Measurements from ENCODE around the gene ABI3. TPM values are rescaled to one million over a fixed set of nuclear protein-coding genes. Genes with fewer than 3 reads are reported as not detected.

The ABI3 gene
- total and polyA plus RNA-seq, 9 of the 15 experiments (the other 6 are each of a cell fraction or from before 2014, with no cell fraction given): not detected

- TF ChIP-seq, protein P1, sequence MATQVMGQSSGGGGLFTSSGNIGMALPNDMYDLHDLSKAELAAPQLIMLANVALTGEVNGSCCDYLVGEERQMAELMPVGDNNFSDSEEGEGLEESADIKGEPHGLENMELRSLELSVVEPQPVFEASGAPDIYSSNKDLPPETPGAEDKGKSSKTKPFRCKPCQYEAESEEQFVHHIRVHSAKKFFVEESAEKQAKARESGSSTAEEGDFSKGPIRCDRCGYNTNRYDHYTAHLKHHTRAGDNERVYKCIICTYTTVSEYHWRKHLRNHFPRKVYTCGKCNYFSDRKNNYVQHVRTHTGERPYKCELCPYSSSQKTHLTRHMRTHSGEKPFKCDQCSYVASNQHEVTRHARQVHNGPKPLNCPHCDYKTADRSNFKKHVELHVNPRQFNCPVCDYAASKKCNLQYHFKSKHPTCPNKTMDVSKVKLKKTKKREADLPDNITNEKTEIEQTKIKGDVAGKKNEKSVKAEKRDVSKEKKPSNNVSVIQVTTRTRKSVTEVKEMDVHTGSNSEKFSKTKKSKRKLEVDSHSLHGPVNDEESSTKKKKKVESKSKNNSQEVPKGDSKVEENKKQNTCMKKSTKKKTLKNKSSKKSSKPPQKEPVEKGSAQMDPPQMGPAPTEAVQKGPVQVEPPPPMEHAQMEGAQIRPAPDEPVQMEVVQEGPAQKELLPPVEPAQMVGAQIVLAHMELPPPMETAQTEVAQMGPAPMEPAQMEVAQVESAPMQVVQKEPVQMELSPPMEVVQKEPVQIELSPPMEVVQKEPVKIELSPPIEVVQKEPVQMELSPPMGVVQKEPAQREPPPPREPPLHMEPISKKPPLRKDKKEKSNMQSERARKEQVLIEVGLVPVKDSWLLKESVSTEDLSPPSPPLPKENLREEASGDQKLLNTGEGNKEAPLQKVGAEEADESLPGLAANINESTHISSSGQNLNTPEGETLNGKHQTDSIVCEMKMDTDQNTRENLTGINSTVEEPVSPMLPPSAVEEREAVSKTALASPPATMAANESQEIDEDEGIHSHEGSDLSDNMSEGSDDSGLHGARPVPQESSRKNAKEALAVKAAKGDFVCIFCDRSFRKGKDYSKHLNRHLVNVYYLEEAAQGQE (IDR thresholded peaks at IDR 0.05; ENCODE audit: borderline replicate concordance): peak; percentile 62
- TF ChIP-seq, protein P1 (CRISPR knock-in tag; IDR thresholded peaks at IDR 0.05; ENCODE audit: low read depth): 0 out of 2 replicates have a peak, but pooled peaks have one; percentile 23
- TF ChIP-seq, protein P2, sequence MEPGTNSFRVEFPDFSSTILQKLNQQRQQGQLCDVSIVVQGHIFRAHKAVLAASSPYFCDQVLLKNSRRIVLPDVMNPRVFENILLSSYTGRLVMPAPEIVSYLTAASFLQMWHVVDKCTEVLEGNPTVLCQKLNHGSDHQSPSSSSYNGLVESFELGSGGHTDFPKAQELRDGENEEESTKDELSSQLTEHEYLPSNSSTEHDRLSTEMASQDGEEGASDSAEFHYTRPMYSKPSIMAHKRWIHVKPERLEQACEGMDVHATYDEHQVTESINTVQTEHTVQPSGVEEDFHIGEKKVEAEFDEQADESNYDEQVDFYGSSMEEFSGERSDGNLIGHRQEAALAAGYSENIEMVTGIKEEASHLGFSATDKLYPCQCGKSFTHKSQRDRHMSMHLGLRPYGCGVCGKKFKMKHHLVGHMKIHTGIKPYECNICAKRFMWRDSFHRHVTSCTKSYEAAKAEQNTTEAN (CRISPR knock-in tag; IDR thresholded peaks at IDR 0.05): peak; percentile 71; the same call in 1 of the 2 replicates
- peak; percentile 71 for TF ChIP-seq CHD2 (IDR thresholded peaks at IDR 0.05; ENCODE audit: low read depth, low read length)
- TF ChIP-seq MTA3 (IDR thresholded peaks at IDR 0.05; ENCODE audit: borderline replicate concordance): peak; percentile 92; the same call in 1 of the 2 replicates
- TF ChIP-seq CTCFL (IDR thresholded peaks at IDR 0.05; ENCODE audit: borderline replicate concordance, insufficient read depth, low read depth, low read length, poor library complexity, severe bottlenecking): peak; percentile 96
- peak; percentile 39 for TF ChIP-seq ATF7 (IDR thresholded peaks at IDR 0.05)
- TF ChIP-seq ARNT (IDR thresholded peaks at IDR 0.05): peak; percentile 45 to 67; a peak in 2 of 4 replicates
- TF ChIP-seq, protein P3, sequence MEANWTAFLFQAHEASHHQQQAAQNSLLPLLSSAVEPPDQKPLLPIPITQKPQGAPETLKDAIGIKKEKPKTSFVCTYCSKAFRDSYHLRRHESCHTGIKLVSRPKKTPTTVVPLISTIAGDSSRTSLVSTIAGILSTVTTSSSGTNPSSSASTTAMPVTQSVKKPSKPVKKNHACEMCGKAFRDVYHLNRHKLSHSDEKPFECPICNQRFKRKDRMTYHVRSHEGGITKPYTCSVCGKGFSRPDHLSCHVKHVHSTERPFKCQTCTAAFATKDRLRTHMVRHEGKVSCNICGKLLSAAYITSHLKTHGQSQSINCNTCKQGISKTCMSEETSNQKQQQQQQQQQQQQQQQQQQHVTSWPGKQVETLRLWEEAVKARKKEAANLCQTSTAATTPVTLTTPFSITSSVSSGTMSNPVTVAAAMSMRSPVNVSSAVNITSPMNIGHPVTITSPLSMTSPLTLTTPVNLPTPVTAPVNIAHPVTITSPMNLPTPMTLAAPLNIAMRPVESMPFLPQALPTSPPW (CRISPR knock-in tag; IDR thresholded peaks at IDR 0.05): peak; percentile 58
- TF ChIP-seq POLR2A (conservative IDR thresholded peaks at IDR 0.05): peak; percentile 84
- peak; percentile 85 for TF ChIP-seq CREM (IDR thresholded peaks at IDR 0.05; ENCODE audit: low read depth)
- TF ChIP-seq NUFIP1 (IDR thresholded peaks at IDR 0.05; ENCODE audit: partially characterized antibody): peak; percentile 60
- TF ChIP-seq RCOR1 (IDR thresholded peaks at IDR 0.05; ENCODE audit: borderline replicate concordance in 1 of 2, low read depth in 2 of 2, low read length in 2 of 2): peak; percentile 55 to 77; a peak in 3 of 4 replicates
- peak; percentile 65; the same call in 1 of the 2 replicates for TF ChIP-seq CBFA2T2 (conservative IDR thresholded peaks at IDR 0.05)
- peak; percentile 73 for TF ChIP-seq TAL1 (IDR thresholded peaks at IDR 0.05)
Observed at GRCh38 chr17:49191917-49192741, 18.4 kb upstream of the ABI3 start (continued).

All from K562 (cell line).